Heart left ventricle (tissue), 13 donors: Measurements from ENCODE around the gene TTC3.

Experiments used
- CTCF ChIP-seq, 12 donors: fragments of 200-600 bp; sonication (generic) in 4 of 12; IDR thresholded peaks; one replicate each; pipeline versions ENCODE4 v1.5.0 to v1.8.0; 2018 to 2022; ENCODE audit warnings: antibody characterized with exemption in 12 of 12, mild to moderate bottlenecking in 5 of 12
- POLR2A ChIP-seq, 2 donors: fragments of 450-650 bp; IDR thresholded peaks; one replicate each; pipeline ENCODE4 v1.6.1; 2017; ENCODE audit warnings: antibody characterized with exemption in 2 of 2, mild to moderate bottlenecking in 2 of 2, moderate library complexity in 2 of 2
- donor health status: ischemic (EF 13 %, LVEDD 7.1; RV severe dilation, severe dysfunction).
- donor health status: DM: no; HTN: yes; CAD: no.
- donor health status: DM: no; HTN: no; CAD: no.
- donor health status: ischemic (EF 25% LVEDD 6.9; RV normal size, moderate dysfunction).
- donor health status: ischemic (EF 25% LVEDD 5.7; RV mildly dilated, moderate dysfunction).
- donor health status: ischemic (EF 35%, LVEDD 5.7; RV mildly dilated, moderate dysfunction).
- donor health status: nonischemic (EF 11% LVEDD 7.7; RV severe dilation, severe dysfunction).
- donor health status: DM: yes; HTN: yes; CAD: no.
- donor health status: PGD.
- donor health status: ischemic (EF 29% LVEDD 5.4; RV normal size, mild dysfunction).
- donor health status: nonischemic (EF 23%, LVEDD 6.1; RV moderate dilation, normal function).

- no peak for TF ChIP-seq CTCF (IDR thresholded peaks at IDR 0.05)
- TF ChIP-seq POLR2A (IDR thresholded peaks at IDR 0.05), result no peak
These were observed 175.2 kb downstream of the TTC3 start for GRCh38 chr21:37248298-37248697.
